Keratinocyte (primary cell): Measurements from ENCODE around the gene C4orf46. TPM values are rescaled to one million over a fixed set of nuclear protein-coding genes. Genes with fewer than 3 reads are reported as not detected.
"Not testable (repeated sequence)": the region's sequence is repeated elsewhere in the genome, so short reads cannot be mapped to it uniquely, and the experiment has no call there.

ENCODE experiments used
- DNase-seq: peaks from one replicate; pipeline ENCODE4 v3.0.0-alpha.2; 2011; ENCODE audit warnings: low read depth, missing footprints, low spot score
- FAIRE-seq: peaks from 2 replicates; lab custom pipeline; 2011; peaks lifted over from hg19 to GRCh38; lab: Jason Lieb, UNC
- H2AFZ ChIP-seq: 2 replicates; pipeline ENCODE4 v1.6.0; 2012; ENCODE audit warnings: low read length, control low read depth, inconsistent platforms; ENCODE audit not compliant: control insufficient read depth
- H3K27ac ChIP-seq: 2 replicates; pipeline ENCODE4 v1.5.1; 2011; ENCODE audit warnings: low read length; ENCODE audit not compliant: control insufficient read depth, insufficient read depth
- H3K27me3 ChIP-seq: 3 replicates; pipeline ENCODE4 v1.6.0; 2011; ENCODE audit warnings: low read length; ENCODE audit not compliant: control insufficient read depth, insufficient read depth; ENCODE audit errors: extremely low read depth
- H3K36me3 ChIP-seq, 2 experiments: 2 replicates in 1 of 2; 3 replicates in 1 of 2; pipeline ENCODE4 v1.5.1; 2011; ENCODE audit warnings: low read length in 2 of 2, mild to moderate bottlenecking in 1 of 2; ENCODE audit not compliant: control insufficient read depth in 2 of 2, insufficient read depth in 2 of 2; ENCODE audit errors: extremely low read depth in 1 of 2
- H3K4me1 ChIP-seq: 3 replicates; pipeline ENCODE4 v1.5.1; 2011; ENCODE audit warnings: low read length; ENCODE audit not compliant: control insufficient read depth, insufficient read depth; ENCODE audit errors: extremely low read depth
- H3K4me2 ChIP-seq: 3 replicates; pipeline ENCODE4 v1.6.0; 2011; ENCODE audit warnings: low read depth, low read length; ENCODE audit not compliant: control insufficient read depth, insufficient read depth; ENCODE audit errors: extremely low read depth
- H3K4me3 ChIP-seq, 3 experiments: fragments of 200-600 bp in 1 of 3; sonication (generic) in 1 of 3; 2 replicates in 2 of 3; 3 replicates in 1 of 3; pipeline ENCODE4 v1.5.1; 2011 to 2016; ENCODE audit warnings: low read length in 3 of 3, mild to moderate bottlenecking in 3 of 3, control low read depth in 2 of 3, inconsistent platforms in 1 of 3, low read depth in 1 of 3, mixed read lengths in 1 of 3, mixed run types in 1 of 3, moderate library complexity in 1 of 3; ENCODE audit not compliant: control insufficient read depth in 2 of 3, insufficient read depth in 2 of 3; ENCODE audit errors: extremely low read depth in 1 of 3
- H3K79me2 ChIP-seq: 2 replicates; pipeline ENCODE4 v1.6.0; 2012; ENCODE audit warnings: low read length; ENCODE audit not compliant: control insufficient read depth, insufficient read depth
- H3K9ac ChIP-seq: 3 replicates; pipeline ENCODE4 v1.6.0; 2011; ENCODE audit warnings: low read length; ENCODE audit not compliant: control insufficient read depth, insufficient read depth; ENCODE audit errors: extremely low read depth
- H3K9me1 ChIP-seq: 3 replicates; pipeline ENCODE4 v1.6.0; 2011; ENCODE audit warnings: low read length; ENCODE audit not compliant: control insufficient read depth, insufficient read depth; ENCODE audit errors: extremely low read depth
- H3K9me3 ChIP-seq: 2 replicates; pipeline ENCODE4 v1.5.1; 2012; ENCODE audit warnings: low read depth, low read length; ENCODE audit not compliant: control insufficient read depth
- H4K20me1 ChIP-seq: 3 replicates; pipeline ENCODE4 v1.6.0; 2011; ENCODE audit warnings: low read length; ENCODE audit not compliant: control insufficient read depth, insufficient read depth; ENCODE audit errors: extremely low read depth
- CTCF ChIP-seq, 3 experiments: IDR thresholded peaks in 1 of 3; conservative IDR thresholded peaks in 1 of 3; optimal IDR thresholded peaks in 1 of 3; 2 replicates in 2 of 3; 3 replicates in 1 of 3; pipeline versions ENCODE3 to v1.5.1; 2011; ENCODE audit warnings: low read length in 3 of 3, mild to moderate bottlenecking in 3 of 3, moderate library complexity in 2 of 3, control low read depth in 1 of 3, inconsistent platforms in 1 of 3; ENCODE audit not compliant: insufficient read depth in 2 of 3; ENCODE audit errors: extremely low read depth in 1 of 3
- EZH2 ChIP-seq: IDR thresholded peaks from one replicate; pipeline ENCODE4 v1.6.1; 2012; ENCODE audit warnings: inconsistent platforms, mild to moderate bottlenecking, low read length, moderate library complexity
- dilution Hi-C: fragments of 300-500 bp; cut with MboI; formaldehyde crosslinking; loops from one replicate; pipeline ENCODE4 v1.7.0; 2020; ENCODE audit warnings: low sequenced_read_pairs; ENCODE audit not compliant: extremely low pct_ligation_motif_present
- polyA plus RNA-seq, 5 experiments: library from polyadenylated mRNA; depleted of rRNA in 3 of 5; stranded (reverse) in 3 of 5; stranded (forward) in 1 of 5; unstranded in 1 of 5; fragments of >200 nt; gene quantifications; 1 replicate in 1 of 5; 2 replicates in 3 of 5; 3 replicates in 1 of 5; pipeline versions ENCODE4 v1.2.1 to v1.2.3, GENCODE V29; 2011 to 2012; ENCODE audit warnings: missing spikeins in 2 of 5, low read depth in 1 of 5, low replicate concordance in 1 of 5

Gene C4orf46
- polyA plus RNA-seq, 1 donor (not counting 4 experiments of a cell fraction or from before 2014, with no cell fraction given): 14.6 TPM

DNA sequence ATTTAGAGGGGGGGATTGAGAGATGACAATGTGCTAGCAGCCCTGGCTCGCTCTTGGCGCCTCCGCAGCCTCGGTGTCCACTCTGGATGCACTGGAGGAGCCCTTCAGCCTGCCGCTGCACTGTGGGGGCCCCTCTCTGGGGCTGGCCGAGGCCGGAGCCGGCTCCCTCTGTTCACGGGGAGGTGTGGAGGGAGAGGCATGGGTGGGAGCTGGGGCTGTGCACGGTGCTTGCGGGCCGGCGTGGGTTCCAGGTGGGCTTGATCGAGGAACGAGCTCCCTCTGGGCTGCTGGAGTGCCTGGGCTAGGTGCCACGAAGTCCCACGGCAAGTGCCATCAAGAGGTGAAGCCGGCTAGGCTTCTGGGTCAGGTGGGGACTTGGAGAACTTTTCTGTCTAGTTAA lies 6.9 kb downstream of the C4orf46 start:
- Histone ChIP-seq H3K9me3 (no peaks in the 10 kb centered on the region), H3K27ac (no peak overlapping the region), H3K79me2 (peaks cover 10% of the 10 kb centered on the region), H3K27me3 (no peaks in the 10 kb centered on the region), H4K20me1 (no peaks in the 10 kb centered on the region), H3K36me3 (no peaks in the 10 kb centered on the region), H3K9me1 (no peaks in the 10 kb centered on the region), H3K4me1 (no peaks in the 10 kb centered on the region), H3K4me3 (no peak overlapping the region), H3K4me2 (no peak overlapping the region), H2AFZ (no peak overlapping the region), H3K9ac (no peak overlapping the region)
- FAIRE-seq (no peak), DNase-seq (no peak)
- TF ChIP-seq EZH2 (no peak), CTCF (optimal IDR thresholded peaks at IDR 0.05 in 1 of 3, IDR thresholded peaks at IDR 0.05 in 1 of 3, conservative IDR thresholded peaks at IDR 0.05 in 1 of 3; ENCODE audit: extremely low read depth in 1 of 3, insufficient read depth in 2 of 3, low read length in 3 of 3) (no peak)
- dilution Hi-C loops: no loop called here

GRCh38 chr4:158663707-158664625 lies 7.7 kb downstream of the C4orf46 start:
- H3K9me1 ChIP-seq, H4K20me1 ChIP-seq, H3K9ac ChIP-seq, H2AFZ ChIP-seq, FAIRE-seq, H3K4me1 ChIP-seq, H3K9me3 ChIP-seq, DNase-seq, H3K36me3 ChIP-seq, H3K4me3 ChIP-seq, H3K4me2 ChIP-seq, dilution Hi-C loops, H3K79me2 ChIP-seq, H3K27ac ChIP-seq, H3K27me3 ChIP-seq: not testable (repeated sequence)

DNA sequence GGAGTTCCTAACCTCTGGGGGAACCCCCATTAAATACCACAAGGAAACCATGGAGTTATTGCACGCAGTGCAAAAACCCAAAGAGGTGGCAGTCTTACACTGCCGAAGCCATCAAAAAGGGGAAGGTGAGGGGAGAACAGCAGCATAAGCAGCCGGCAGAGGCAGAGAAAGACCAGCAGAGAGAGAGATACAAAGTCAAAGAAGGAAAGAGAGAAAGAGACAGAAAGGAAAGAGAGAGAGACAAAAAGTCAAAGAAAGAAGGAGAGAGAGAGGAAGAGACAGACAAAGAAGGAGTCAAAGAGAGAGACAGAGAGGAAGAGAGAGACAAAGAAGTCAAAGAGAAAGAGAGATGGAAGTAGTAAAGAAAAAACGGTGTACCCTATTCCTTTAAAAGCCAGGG lies 8.4 kb downstream of the C4orf46 start:
- H3K4me3 ChIP-seq, H3K27me3 ChIP-seq, H3K9me1 ChIP-seq, DNase-seq, H4K20me1 ChIP-seq, H3K27ac ChIP-seq, H3K4me2 ChIP-seq, FAIRE-seq, H3K36me3 ChIP-seq, H3K4me1 ChIP-seq, H3K9ac ChIP-seq, dilution Hi-C loops, H3K79me2 ChIP-seq, H2AFZ ChIP-seq, H3K9me3 ChIP-seq: not testable (repeated sequence)
